ENCODE results near the gene SLC22A3. TPM values are rescaled to one million over a fixed set of nuclear protein-coding genes. Genes with fewer than 3 reads are reported as not detected.
A peak's percentile ranks its signal among the peaks of the same experiment; 100 is the strongest.

Gene SLC22A3
- total and polyA plus RNA-seq, 2 of the 13 experiments (the other 11 are each of a cell fraction or from before 2014, with no cell fraction given): 12.0 to 31.5 TPM

- TF ChIP-seq HMGXB4 (CRISPR knock-in tag; IDR thresholded peaks at IDR 0.05; ENCODE audit: borderline replicate concordance in 1 of 2, low read depth in 1 of 2) (no peak; a peak in 1 of 4 replicates), RBM22 (optimal IDR thresholded peaks at IDR 0.05; ENCODE audit: low read length) (peak; percentile 85), KLF9 (CRISPR knock-in tag; IDR thresholded peaks at IDR 0.05; ENCODE audit: low read depth) (no peak), ZNF773 (CRISPR knock-in tag; IDR thresholded peaks at IDR 0.05; ENCODE audit: borderline replicate concordance) (no peak), ZNF280B (CRISPR knock-in tag; IDR thresholded peaks at IDR 0.05; ENCODE audit: borderline replicate concordance) (no peak), ZNF792 (CRISPR knock-in tag; IDR thresholded peaks at IDR 0.05) (no peak), ZBTB14 (CRISPR knock-in tag; IDR thresholded peaks at IDR 0.05) (no peak), ZBTB2 (CRISPR knock-in tag; IDR thresholded peaks at IDR 0.05; ENCODE audit: low read depth) (no peak), HNRNPL (IDR thresholded peaks at IDR 0.05; ENCODE audit: low read depth, low read length) (peak; percentile 89), THAP11 (CRISPR knock-in tag; IDR thresholded peaks at IDR 0.05) (peak; percentile 3; the same call in 1 of the 2 replicates), TEAD3 (CRISPR knock-in tag; optimal IDR thresholded peaks at IDR 0.05; ENCODE audit: borderline replicate concordance) (peak; percentile 20), LRRFIP1 (CRISPR knock-in tag; conservative IDR thresholded peaks at IDR 0.05) (no peak), ZNF678 (CRISPR knock-in tag; IDR thresholded peaks at IDR 0.05) (no peak), TERF1 (CRISPR knock-in tag; IDR thresholded peaks at IDR 0.05) (no peak), HOXA5 (CRISPR knock-in tag; IDR thresholded peaks at IDR 0.05) (no peak), NR2F2 (IDR thresholded peaks at IDR 0.05; ENCODE audit: borderline replicate concordance, low read depth) (no peak), ZKSCAN5 (CRISPR knock-in tag; IDR thresholded peaks at IDR 0.05) (no peak), ZNF737 (CRISPR knock-in tag; IDR thresholded peaks at IDR 0.05; ENCODE audit: borderline replicate concordance) (no peak), ZSCAN31 (CRISPR knock-in tag; IDR thresholded peaks at IDR 0.05; ENCODE audit: low read depth) (no peak), CCDC6 (CRISPR knock-in tag; IDR thresholded peaks at IDR 0.05) (peak; percentile 61), KDM5A (IDR thresholded peaks at IDR 0.05; ENCODE audit: borderline replicate concordance, low read length) (no peak)
Observed at GRCh38 chr6:160394654-160395035, 46.5 kb downstream of the SLC22A3 start (continued).

Measured in HepG2 (cell line).